Uterus (tissue), 4 donors: ENCODE data around the gene HPSE2. TPM values are rescaled to one million over a fixed set of nuclear protein-coding genes. Genes with fewer than 3 reads are reported as not detected.

Source experiments
- DNase-seq, 2 donors: peaks; one replicate each; pipeline ENCODE4 v3.0.0-alpha.2; 2019 to 2020
- H3K27ac ChIP-seq, 2 donors: fragments of 200-600 bp; sonication (generic); 1 replicate in 1 of 2; 2 replicates in 1 of 2; pipeline ENCODE4 v1.5.1; 2016 to 2018
- H3K27me3 ChIP-seq, 2 donors: fragments of 200-600 bp; sonication (generic); one replicate each; pipeline ENCODE4 v1.5.1; 2018 to 2019; ENCODE audit warnings: control low read depth in 1 of 2
- H3K36me3 ChIP-seq, 2 donors: fragments of 200-600 bp; sonication (generic); one replicate each; pipeline ENCODE4 v1.5.1; 2019; ENCODE audit warnings: control low read depth in 1 of 2
- H3K4me1 ChIP-seq, 2 donors: fragments of 200-600 bp; sonication (generic); one replicate each; pipeline ENCODE4 v1.5.1; 2018 to 2019; ENCODE audit warnings: control low read depth in 1 of 2
- H3K4me3 ChIP-seq, 2 donors: fragments of 200-600 bp; sonication (generic); 1 replicate in 1 of 2; 2 replicates in 1 of 2; pipeline ENCODE4 v1.5.1; 2018 to 2019; ENCODE audit warnings: mild to moderate bottlenecking in 1 of 2
- H3K9me3 ChIP-seq, 2 donors: fragments of 200-600 bp; sonication (generic); one replicate each; pipeline ENCODE4 v1.5.1; 2019; ENCODE audit warnings: control low read depth in 1 of 2
- POLR2A ChIP-seq, 2 donors: fragments of 450-650 bp; IDR thresholded peaks; one replicate each; pipeline ENCODE4 v1.6.1; 2016; ENCODE audit warnings: antibody characterized with exemption in 2 of 2, mild to moderate bottlenecking in 1 of 2, moderate library complexity in 1 of 2
- intact Hi-C: fragments of 100-400 bp; cut with DNase I; formaldehyde crosslinking; loops from one replicate; pipeline ENCODE4 v1.15.1; 2023; ENCODE audit warnings: low total_unique reads
- total RNA-seq, 4 donors: library from RNA; depleted of rRNA in 3 of 4; stranded (reverse); fragments of >200 nt in 3 of 4; gene quantifications; one replicate each; pipeline versions ENCODE4 v1.1.0 to v1.2.4, GENCODE V29; 2014 to 2023
- TF ChIP-seq, protein P1 (sequence below), 4 experiments: fragments of 200-600 bp in 2 of 4; fragments of 450-650 bp in 2 of 4; sonication (generic) in 2 of 4; IDR thresholded peaks; one replicate each; pipeline ENCODE4 v1.5.1; 2016 to 2019; ENCODE audit warnings: antibody characterized with exemption in 4 of 4, mild to moderate bottlenecking in 2 of 4, moderate library complexity in 1 of 4
- donor health status: DM: yes; HTN: yes; CAD: no.

HPSE2 gene
- total RNA-seq, 4 donors from 2014 or later, result 7.0 to 13.6 (median 7.7) TPM; not detected in 1

DNA sequence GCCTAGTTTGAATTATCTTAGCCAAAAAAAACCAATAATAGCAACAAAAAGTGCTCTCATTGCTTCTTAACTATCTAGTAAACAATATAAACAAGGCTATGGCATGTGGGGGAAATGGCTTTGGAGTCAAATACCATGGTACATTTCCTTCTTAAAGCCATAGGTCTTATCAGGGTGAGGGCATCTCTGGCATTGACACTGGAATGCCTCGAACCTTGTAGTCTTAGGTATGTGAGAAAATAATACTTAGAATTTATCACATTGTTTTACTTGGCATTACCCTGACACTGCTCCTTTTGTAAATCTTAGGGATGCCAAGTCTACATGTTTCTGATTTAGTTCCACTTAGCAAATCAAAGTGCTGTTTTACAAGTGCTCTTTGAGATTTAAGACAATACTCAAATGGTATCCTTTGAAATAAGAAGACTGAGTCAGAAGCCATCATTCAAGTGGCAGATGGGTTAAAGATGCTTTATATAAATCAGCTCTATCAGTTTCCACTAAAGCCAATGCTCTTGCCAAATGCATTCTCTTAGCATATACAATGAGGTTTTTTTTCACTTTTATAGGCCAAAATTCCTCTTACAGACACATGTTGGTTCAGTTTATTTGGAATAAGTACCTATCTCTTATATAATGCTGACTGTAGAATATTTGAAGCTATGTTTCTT lies 155.2 kb downstream of the HPSE2 start:
- intact Hi-C loops, result no loop called here
- no peak overlapping the region for H3K27ac ChIP-seq
- TF ChIP-seq POLR2A (IDR thresholded peaks at IDR 0.05), result no peak
- TF ChIP-seq, protein P1, sequence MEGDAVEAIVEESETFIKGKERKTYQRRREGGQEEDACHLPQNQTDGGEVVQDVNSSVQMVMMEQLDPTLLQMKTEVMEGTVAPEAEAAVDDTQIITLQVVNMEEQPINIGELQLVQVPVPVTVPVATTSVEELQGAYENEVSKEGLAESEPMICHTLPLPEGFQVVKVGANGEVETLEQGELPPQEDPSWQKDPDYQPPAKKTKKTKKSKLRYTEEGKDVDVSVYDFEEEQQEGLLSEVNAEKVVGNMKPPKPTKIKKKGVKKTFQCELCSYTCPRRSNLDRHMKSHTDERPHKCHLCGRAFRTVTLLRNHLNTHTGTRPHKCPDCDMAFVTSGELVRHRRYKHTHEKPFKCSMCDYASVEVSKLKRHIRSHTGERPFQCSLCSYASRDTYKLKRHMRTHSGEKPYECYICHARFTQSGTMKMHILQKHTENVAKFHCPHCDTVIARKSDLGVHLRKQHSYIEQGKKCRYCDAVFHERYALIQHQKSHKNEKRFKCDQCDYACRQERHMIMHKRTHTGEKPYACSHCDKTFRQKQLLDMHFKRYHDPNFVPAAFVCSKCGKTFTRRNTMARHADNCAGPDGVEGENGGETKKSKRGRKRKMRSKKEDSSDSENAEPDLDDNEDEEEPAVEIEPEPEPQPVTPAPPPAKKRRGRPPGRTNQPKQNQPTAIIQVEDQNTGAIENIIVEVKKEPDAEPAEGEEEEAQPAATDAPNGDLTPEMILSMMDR (IDR thresholded peaks at IDR 0.05), result no peak
- H3K4me3 ChIP-seq, result no peak overlapping the region
- no peaks in the 10 kb centered on the region for H3K4me1 ChIP-seq
- DNase-seq, result no peak
- H3K36me3 ChIP-seq, result no peaks in the 10 kb centered on the region
- H3K27me3 ChIP-seq, result no peaks in the 10 kb centered on the region
- no peaks in the 10 kb centered on the region for H3K9me3 ChIP-seq

- H3K4me3 ChIP-seq, result no peak overlapping the region
- H3K36me3 ChIP-seq, result no peaks in the 10 kb centered on the region
- no peaks in the 10 kb centered on the region for H3K9me3 ChIP-seq
- no peak overlapping the region for H3K27ac ChIP-seq
- no peaks in the 10 kb centered on the region for H3K4me1 ChIP-seq
- intact Hi-C loops, result no loop called here
- DNase-seq, result no peak
- no peaks in the 10 kb centered on the region for H3K27me3 ChIP-seq
- TF ChIP-seq POLR2A (IDR thresholded peaks at IDR 0.05), result no peak
- TF ChIP-seq, protein P1 (IDR thresholded peaks at IDR 0.05), result no peak
Observed at GRCh38 chr10:99062591-99062990, 173.1 kb downstream of the HPSE2 start.

DNA sequence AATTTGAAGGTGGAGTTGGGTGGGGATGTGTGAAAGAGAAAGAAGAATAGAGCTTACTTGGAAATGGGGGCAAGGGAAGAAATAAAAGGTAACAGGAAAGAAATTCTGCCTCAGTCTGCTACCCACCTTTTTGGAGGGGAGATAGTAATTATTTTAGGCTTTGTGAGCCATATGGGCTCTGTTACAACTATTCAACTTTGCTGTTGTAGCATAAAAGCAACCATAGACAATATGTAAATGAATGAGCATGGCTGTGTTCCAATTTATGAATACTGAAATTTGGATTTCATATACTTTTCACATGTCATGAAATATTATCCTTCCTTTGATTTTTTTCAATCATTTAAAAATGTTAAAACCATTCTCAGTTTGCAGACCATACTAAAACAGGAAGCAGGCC lies 176.9 kb downstream of the HPSE2 start:
- Histone ChIP-seq H3K27me3 (no peaks in the 10 kb centered on the region), H3K9me3 (no peaks in the 10 kb centered on the region), H3K36me3 (no peaks in the 10 kb centered on the region), H3K27ac (no peak overlapping the region), H3K4me1 (no peaks in the 10 kb centered on the region), H3K4me3 (no peak overlapping the region)
- no peak for DNase-seq
- intact Hi-C loops, result no loop called here
- TF ChIP-seq, protein P1 (IDR thresholded peaks at IDR 0.05), result no peak

- intact Hi-C loops, result no loop called here
- H3K4me3 ChIP-seq, result no peak overlapping the region
- H3K27me3 ChIP-seq, result no peaks in the 10 kb centered on the region
- no peak overlapping the region for H3K27ac ChIP-seq
- no peaks in the 10 kb centered on the region for H3K36me3 ChIP-seq
- DNase-seq, result no peak
- H3K9me3 ChIP-seq, result no peaks in the 10 kb centered on the region
- H3K4me1 ChIP-seq, result no peaks in the 10 kb centered on the region
- TF ChIP-seq, protein P1 (IDR thresholded peaks at IDR 0.05), result no peak
- no peak for TF ChIP-seq POLR2A (IDR thresholded peaks at IDR 0.05)
Observed at GRCh38 chr10:99057936-99058690, 177.5 kb downstream of the HPSE2 start.

DNA sequence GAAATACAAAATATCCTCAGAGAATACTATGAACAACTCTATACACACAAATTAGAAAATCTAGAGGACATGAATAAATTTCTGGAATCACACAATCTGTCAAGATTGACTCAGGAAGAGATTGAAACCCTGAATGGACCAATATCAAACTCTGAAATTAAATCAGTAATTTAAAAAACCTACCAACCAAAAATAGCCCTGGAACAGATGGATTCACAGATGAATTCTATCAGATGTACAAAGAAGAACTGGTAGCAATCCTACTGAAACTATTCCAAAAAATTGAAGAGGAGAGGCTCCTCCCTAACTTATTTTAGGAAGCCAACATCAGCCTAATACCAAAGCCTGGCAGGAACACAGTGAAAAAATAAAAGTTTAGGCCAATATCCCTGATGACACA lies 190.0 kb downstream of the HPSE2 start:
- intact Hi-C loops, result no loop called here
- TF ChIP-seq, protein P1 (IDR thresholded peaks at IDR 0.05), result no peak
- TF ChIP-seq POLR2A (IDR thresholded peaks at IDR 0.05), result no peak
- no peak overlapping the region for H3K4me3 ChIP-seq
- H3K9me3 ChIP-seq, result peaks cover 0 to 5% of the 10 kb centered on the region in 2 donors
- H3K27ac ChIP-seq, result no peak overlapping the region
- DNase-seq, result no peak
- H3K4me1 ChIP-seq, result no peaks in the 10 kb centered on the region
- no peaks in the 10 kb centered on the region for H3K27me3 ChIP-seq
- no peaks in the 10 kb centered on the region for H3K36me3 ChIP-seq
